ENCODE measurements around the gene CASK.

The CASK gene

GRCh38 chrX:41779030-41779564 is 144.3 kb downstream of the CASK start:
- Histone ChIP-seq H3K27ac (ENCODE audit: low read length) (no peak overlapping the region), H3K36me3 (ENCODE audit: control insufficient read depth in 1 of 2, insufficient read depth in 2 of 2, low read length in 2 of 2) (no peaks in the 10 kb centered on the region), H3K4me3 (ENCODE audit: low read depth in 1 of 2, low read length in 2 of 2) (no peak overlapping the region), H3K9me3 (ENCODE audit: control insufficient read depth in 1 of 2, low read length in 2 of 2) (no peaks in the 10 kb centered on the region), H3K4me1 (ENCODE audit: control insufficient read depth in 1 of 2, insufficient read depth in 2 of 2, low read length in 2 of 2) (no peaks in the 10 kb centered on the region), H3K27me3 (ENCODE audit: low read depth, low read length) (no peaks in the 10 kb centered on the region)

GRCh38 chrX:41761702-41762101 is 161.7 kb downstream of the CASK start:
- Histone ChIP-seq H3K27me3 (ENCODE audit: low read depth, low read length) (no peaks in the 10 kb centered on the region), H3K4me3 (ENCODE audit: low read depth in 1 of 2, low read length in 2 of 2) (no peak overlapping the region), H3K36me3 (ENCODE audit: control insufficient read depth in 1 of 2, insufficient read depth in 2 of 2, low read length in 2 of 2) (no peaks in the 10 kb centered on the region), H3K4me1 (ENCODE audit: control insufficient read depth in 1 of 2, insufficient read depth in 2 of 2, low read length in 2 of 2) (no peaks in the 10 kb centered on the region), H3K9me3 (ENCODE audit: control insufficient read depth in 1 of 2, low read length in 2 of 2) (no peaks in the 10 kb centered on the region), H3K27ac (ENCODE audit: low read length) (no peak overlapping the region)

DNA sequence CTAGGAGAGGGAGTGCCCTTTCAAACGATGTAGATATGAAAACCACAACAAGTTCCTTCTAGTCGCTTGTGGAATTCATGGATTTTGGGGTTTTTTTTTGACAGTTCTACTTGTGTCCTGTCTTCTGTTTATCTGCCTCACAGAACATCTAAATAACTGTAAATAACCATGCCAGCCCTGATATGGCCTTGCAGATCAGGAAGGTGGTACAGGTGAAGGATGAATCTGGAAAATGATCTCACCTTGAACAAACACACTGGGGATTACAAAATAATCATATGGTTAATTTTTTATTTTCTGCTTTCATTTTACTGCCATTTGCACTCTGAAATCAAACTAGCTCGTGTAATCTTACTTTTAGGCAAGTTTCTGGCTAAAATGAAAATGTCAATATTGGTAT is 162.2 kb downstream of the CASK start:
- Histone ChIP-seq H3K27ac (ENCODE audit: low read length) (no peak overlapping the region), H3K36me3 (ENCODE audit: control insufficient read depth in 1 of 2, insufficient read depth in 2 of 2, low read length in 2 of 2) (no peaks in the 10 kb centered on the region), H3K9me3 (ENCODE audit: control insufficient read depth in 1 of 2, low read length in 2 of 2) (no peaks in the 10 kb centered on the region), H3K4me1 (ENCODE audit: control insufficient read depth in 1 of 2, insufficient read depth in 2 of 2, low read length in 2 of 2) (no peaks in the 10 kb centered on the region), H3K4me3 (ENCODE audit: low read depth in 1 of 2, low read length in 2 of 2) (no peak overlapping the region), H3K27me3 (ENCODE audit: low read depth, low read length) (no peaks in the 10 kb centered on the region)

DNA sequence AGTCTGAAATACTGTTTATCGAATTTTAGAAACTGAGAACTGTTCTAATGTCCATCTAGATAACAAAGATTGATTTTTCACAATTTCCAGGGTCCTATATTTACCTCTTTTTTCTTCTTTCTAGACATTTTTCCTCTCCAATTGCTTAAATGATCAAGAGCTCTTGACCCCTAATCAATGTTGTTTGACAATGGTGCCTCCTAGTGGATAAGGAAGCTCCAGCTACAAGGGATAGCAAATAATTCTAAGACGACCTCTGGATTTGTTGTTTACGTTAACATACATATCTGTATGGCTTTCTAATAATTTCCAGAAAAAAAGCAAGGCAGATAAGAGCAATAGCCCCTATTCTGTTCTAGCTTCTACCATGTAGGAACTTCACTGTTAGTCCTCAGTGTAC is 163.5 kb downstream of the CASK start:
- Histone ChIP-seq H3K27ac (ENCODE audit: low read length) (no peak overlapping the region), H3K4me1 (ENCODE audit: control insufficient read depth in 1 of 2, insufficient read depth in 2 of 2, low read length in 2 of 2) (no peaks in the 10 kb centered on the region), H3K36me3 (ENCODE audit: control insufficient read depth in 1 of 2, insufficient read depth in 2 of 2, low read length in 2 of 2) (no peaks in the 10 kb centered on the region), H3K4me3 (ENCODE audit: low read depth in 1 of 2, low read length in 2 of 2) (no peak overlapping the region), H3K27me3 (ENCODE audit: low read depth, low read length) (no peaks in the 10 kb centered on the region), H3K9me3 (ENCODE audit: control insufficient read depth in 1 of 2, low read length in 2 of 2) (no peaks in the 10 kb centered on the region)

GRCh38 chrX:41758401-41758800 is 165.0 kb downstream of the CASK start:
- Histone ChIP-seq H3K27ac (ENCODE audit: low read length) (no peak overlapping the region), H3K36me3 (ENCODE audit: control insufficient read depth in 1 of 2, insufficient read depth in 2 of 2, low read length in 2 of 2) (no peaks in the 10 kb centered on the region), H3K4me1 (ENCODE audit: control insufficient read depth in 1 of 2, insufficient read depth in 2 of 2, low read length in 2 of 2) (no peaks in the 10 kb centered on the region), H3K4me3 (ENCODE audit: low read depth in 1 of 2, low read length in 2 of 2) (no peak overlapping the region), H3K9me3 (ENCODE audit: control insufficient read depth in 1 of 2, low read length in 2 of 2) (no peaks in the 10 kb centered on the region), H3K27me3 (ENCODE audit: low read depth, low read length) (no peaks in the 10 kb centered on the region)

- Histone ChIP-seq H3K27ac (ENCODE audit: low read length) (no peak overlapping the region), H3K4me3 (ENCODE audit: low read depth in 1 of 2, low read length in 2 of 2) (no peak overlapping the region), H3K36me3 (ENCODE audit: control insufficient read depth in 1 of 2, insufficient read depth in 2 of 2, low read length in 2 of 2) (no peaks in the 10 kb centered on the region), H3K27me3 (ENCODE audit: low read depth, low read length) (no peaks in the 10 kb centered on the region), H3K9me3 (ENCODE audit: control insufficient read depth in 1 of 2, low read length in 2 of 2) (no peaks in the 10 kb centered on the region), H3K4me1 (ENCODE audit: control insufficient read depth in 1 of 2, insufficient read depth in 2 of 2, low read length in 2 of 2) (no peaks in the 10 kb centered on the region)
These were observed 172.6 kb downstream of the CASK start for GRCh38 chrX:41750716-41751115.

DNA sequence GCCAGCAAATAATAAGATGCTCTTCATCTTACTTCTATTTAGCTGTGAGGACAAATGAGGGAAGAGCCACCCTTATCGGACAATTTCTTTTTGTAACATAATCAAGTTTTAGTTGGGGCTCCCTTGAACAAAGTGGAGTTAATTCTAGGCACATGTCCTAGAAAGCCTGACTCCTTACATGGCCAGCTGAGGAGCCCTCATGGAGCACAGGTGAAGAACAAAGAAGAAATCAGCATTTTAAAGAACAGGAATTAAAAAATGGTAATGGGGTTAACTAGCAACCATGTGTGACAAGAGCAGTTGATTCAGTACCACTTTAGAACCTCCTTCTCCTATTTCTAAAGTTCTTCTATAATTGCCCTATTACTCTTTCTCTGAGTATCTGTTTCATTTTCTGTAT is 183.5 kb downstream of the CASK start:
- no peaks in the 10 kb centered on the region for H3K27me3 ChIP-seq (ENCODE audit: low read depth, low read length)
- H3K9me3 ChIP-seq (ENCODE audit: control insufficient read depth in 1 of 2, low read length in 2 of 2), result no peaks in the 10 kb centered on the region
- no peak overlapping the region for H3K27ac ChIP-seq (ENCODE audit: low read length)
- H3K36me3 ChIP-seq (ENCODE audit: control insufficient read depth in 1 of 2, insufficient read depth in 2 of 2, low read length in 2 of 2), result no peaks in the 10 kb centered on the region
- no peaks in the 10 kb centered on the region for H3K4me1 ChIP-seq (ENCODE audit: control insufficient read depth in 1 of 2, insufficient read depth in 2 of 2, low read length in 2 of 2)
- no peak overlapping the region for H3K4me3 ChIP-seq (ENCODE audit: low read depth in 1 of 2, low read length in 2 of 2)

DNA sequence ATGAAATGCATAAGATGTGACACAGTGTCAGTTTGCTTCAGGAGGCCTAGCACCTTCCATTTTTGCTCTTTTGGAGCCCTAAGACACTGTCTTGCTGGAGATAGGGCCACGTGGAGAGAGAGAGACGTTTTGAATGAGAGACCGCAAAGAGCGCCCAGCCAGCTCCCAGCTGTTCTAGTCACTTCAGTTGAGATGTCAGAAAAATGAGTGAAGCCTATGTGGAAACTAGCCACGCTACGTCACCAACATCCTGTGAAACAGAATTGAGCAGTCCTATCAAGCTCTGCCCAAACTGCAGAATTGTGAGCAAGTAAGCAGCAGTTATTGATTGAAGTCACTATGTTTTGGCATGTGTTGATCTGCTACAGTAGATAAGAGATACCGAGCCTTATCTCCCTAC is 186.3 kb downstream of the CASK start:
- no peaks in the 10 kb centered on the region for H3K9me3 ChIP-seq (ENCODE audit: control insufficient read depth in 1 of 2, low read length in 2 of 2)
- no peak overlapping the region for H3K4me3 ChIP-seq (ENCODE audit: low read depth in 1 of 2, low read length in 2 of 2)
- no peak overlapping the region for H3K27ac ChIP-seq (ENCODE audit: low read length)
- H3K27me3 ChIP-seq (ENCODE audit: low read depth, low read length), result no peaks in the 10 kb centered on the region
- no peaks in the 10 kb centered on the region for H3K36me3 ChIP-seq (ENCODE audit: control insufficient read depth in 1 of 2, insufficient read depth in 2 of 2, low read length in 2 of 2)
- H3K4me1 ChIP-seq (ENCODE audit: control insufficient read depth in 1 of 2, insufficient read depth in 2 of 2, low read length in 2 of 2), result no peaks in the 10 kb centered on the region

DNA sequence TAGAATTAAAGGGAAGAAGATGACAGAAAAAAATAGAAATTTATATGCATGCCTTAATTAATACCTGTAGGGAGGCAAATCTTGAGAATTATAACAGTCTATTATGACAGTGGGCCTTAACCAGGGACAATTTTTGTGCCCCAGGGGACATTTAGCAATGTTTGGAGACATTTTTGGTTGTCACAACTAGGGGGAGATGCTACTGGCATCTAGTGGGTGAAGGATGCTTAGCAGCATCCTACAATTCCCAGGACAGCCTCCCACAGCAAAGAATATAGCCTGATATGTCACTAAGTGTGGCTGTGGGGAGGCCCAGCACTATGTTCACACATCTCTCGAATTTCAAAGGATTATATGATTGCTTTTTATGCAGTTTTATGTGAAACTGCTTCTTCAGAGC is 188.8 kb downstream of the CASK start:
- Histone ChIP-seq H3K4me1 (ENCODE audit: control insufficient read depth in 1 of 2, insufficient read depth in 2 of 2, low read length in 2 of 2) (no peaks in the 10 kb centered on the region), H3K4me3 (ENCODE audit: low read depth in 1 of 2, low read length in 2 of 2) (no peak overlapping the region), H3K27me3 (ENCODE audit: low read depth, low read length) (no peaks in the 10 kb centered on the region), H3K36me3 (ENCODE audit: control insufficient read depth in 1 of 2, insufficient read depth in 2 of 2, low read length in 2 of 2) (no peaks in the 10 kb centered on the region), H3K27ac (ENCODE audit: low read length) (no peak overlapping the region), H3K9me3 (ENCODE audit: control insufficient read depth in 1 of 2, low read length in 2 of 2) (no peaks in the 10 kb centered on the region)

GRCh38 chrX:41733939-41734338 is 189.4 kb downstream of the CASK start:
- no peaks in the 10 kb centered on the region for H3K4me1 ChIP-seq (ENCODE audit: control insufficient read depth in 1 of 2, insufficient read depth in 2 of 2, low read length in 2 of 2)
- no peaks in the 10 kb centered on the region for H3K27me3 ChIP-seq (ENCODE audit: low read depth, low read length)
- H3K27ac ChIP-seq (ENCODE audit: low read length), result no peak overlapping the region
- H3K9me3 ChIP-seq (ENCODE audit: control insufficient read depth in 1 of 2, low read length in 2 of 2), result no peaks in the 10 kb centered on the region
- no peak overlapping the region for H3K4me3 ChIP-seq (ENCODE audit: low read depth in 1 of 2, low read length in 2 of 2)
- H3K36me3 ChIP-seq (ENCODE audit: control insufficient read depth in 1 of 2, insufficient read depth in 2 of 2, low read length in 2 of 2), result no peaks in the 10 kb centered on the region

DNA sequence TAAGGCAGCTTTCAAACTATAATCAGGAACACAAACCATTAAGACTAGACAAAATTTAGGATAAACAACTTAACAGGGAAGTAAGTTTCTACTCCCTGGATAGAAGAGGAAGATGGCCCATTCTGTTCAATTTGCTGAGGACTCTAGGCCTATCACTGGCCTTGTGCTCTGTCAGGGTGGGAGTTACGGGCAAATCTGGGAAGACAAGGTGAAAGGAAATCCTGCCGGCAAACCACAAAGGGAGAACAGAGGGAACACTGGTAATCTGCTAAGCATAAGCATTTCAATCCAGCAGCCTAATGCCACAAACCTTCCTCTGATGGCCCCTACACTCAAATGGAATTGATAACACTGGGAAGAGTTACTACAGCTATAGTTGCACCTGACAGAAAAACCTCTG is 191.1 kb downstream of the CASK start:
- Histone ChIP-seq H3K27me3 (ENCODE audit: low read depth, low read length) (no peaks in the 10 kb centered on the region), H3K27ac (ENCODE audit: low read length) (no peak overlapping the region)

DNA sequence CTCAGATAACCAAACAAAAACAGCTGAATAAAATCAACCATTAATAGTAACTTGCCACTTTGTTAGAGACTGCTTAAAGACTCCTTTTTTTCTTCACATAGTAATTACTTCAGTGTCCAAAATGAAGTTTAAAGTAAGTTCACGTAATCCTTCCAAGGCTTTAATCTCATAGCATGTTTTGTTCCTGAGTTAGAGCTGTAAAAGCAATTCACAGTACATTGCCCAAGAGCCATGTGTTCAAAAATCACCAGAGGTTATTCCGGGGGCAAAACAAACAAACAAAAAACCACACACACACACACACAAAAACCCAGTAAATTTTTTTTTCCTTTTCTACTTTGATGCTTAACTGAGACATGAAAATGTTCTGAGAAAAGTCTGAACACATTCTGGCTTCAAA is 193.3 kb downstream of the CASK start:
- H3K4me3 ChIP-seq (ENCODE audit: low read depth in 1 of 2, low read length in 2 of 2), result no peak overlapping the region
- H3K4me1 ChIP-seq (ENCODE audit: control insufficient read depth in 1 of 2, insufficient read depth in 2 of 2, low read length in 2 of 2), result no peaks in the 10 kb centered on the region
- H3K9me3 ChIP-seq (ENCODE audit: control insufficient read depth in 1 of 2, low read length in 2 of 2), result no peaks in the 10 kb centered on the region
- H3K27ac ChIP-seq (ENCODE audit: low read length), result no peak overlapping the region
- no peaks in the 10 kb centered on the region for H3K27me3 ChIP-seq (ENCODE audit: low read depth, low read length)
- H3K36me3 ChIP-seq (ENCODE audit: control insufficient read depth in 1 of 2, insufficient read depth in 2 of 2, low read length in 2 of 2), result no peaks in the 10 kb centered on the region

More for the DNA sequence above, 191.1 kb downstream of the CASK start:
- Histone ChIP-seq H3K36me3 (ENCODE audit: control insufficient read depth in 1 of 2, insufficient read depth in 2 of 2, low read length in 2 of 2) (no peaks in the 10 kb centered on the region), H3K4me1 (ENCODE audit: control insufficient read depth in 1 of 2, insufficient read depth in 2 of 2, low read length in 2 of 2) (no peaks in the 10 kb centered on the region), H3K9me3 (ENCODE audit: control insufficient read depth in 1 of 2, low read length in 2 of 2) (no peaks in the 10 kb centered on the region), H3K4me3 (ENCODE audit: low read depth in 1 of 2, low read length in 2 of 2) (no peak overlapping the region)

Data from muscle layer of duodenum (tissue), 2 donors.